Psoas muscle (tissue), 8 donors: ENCODE results near the gene LCN15. TPM values are rescaled to one million over a fixed set of nuclear protein-coding genes. Genes with fewer than 3 reads are reported as not detected.

Experiments
- ATAC-seq, 4 donors: fragments of 200-7000 bp; cut with Tn5 transposase; one replicate each; pipeline ENCODE4 v1.9.1; 2020; ENCODE audit warnings: moderate library complexity in 3 of 4, mild to moderate bottlenecking in 2 of 4
- DNase-seq, 2 donors: peaks; one replicate each; pipeline ENCODE4 v3.0.0-alpha.2; 2020
- H3K27ac ChIP-seq: fragments of 200-600 bp; one replicate; pipeline ENCODE4 v1.8.0; 2022
- H3K27me3 ChIP-seq, 3 donors: fragments of 200-600 bp in 1 of 3; one replicate each; pipeline versions ENCODE4 v1.6.1 to v1.8.0; 2013 to 2022; ENCODE audit warnings: low read length in 2 of 3, mild to moderate bottlenecking in 2 of 3, moderate library complexity in 1 of 3; ENCODE audit not compliant: insufficient read depth in 3 of 3
- H3K36me3 ChIP-seq, 2 donors: fragments of 200-600 bp in 1 of 2; one replicate each; pipeline versions ENCODE4 v1.6.1 to v1.8.0; 2013 to 2022; ENCODE audit warnings: low read depth in 1 of 2, mild to moderate bottlenecking in 1 of 2, moderate library complexity in 1 of 2; ENCODE audit not compliant: insufficient read depth in 1 of 2
- H3K4me1 ChIP-seq: fragments of 200-600 bp; one replicate; pipeline ENCODE4 v1.8.0; 2022
- H3K4me3 ChIP-seq: fragments of 200-600 bp; one replicate; pipeline ENCODE4 v1.8.0; 2022; ENCODE audit warnings: mild to moderate bottlenecking
- H3K9me3 ChIP-seq: fragments of 200-600 bp; one replicate; pipeline ENCODE4 v1.8.0; 2022
- WGBS, 3 donors: extraction: QIAGEN DNeasy Blood & Tissue Kit; methylation state at CpG; one replicate each; pipeline versions ENCODE4 v1.1.6 to v1.1.7; 2013; 5-methylcytosine and 5-hydroxymethylcytosine counted together
- intact Hi-C, 2 donors: fragments of 100-400 bp; cut with DNase I; formaldehyde crosslinking; loops; one replicate each; pipeline versions ENCODE4 v1.11.0 to v1.14.2; 2022
- polyA plus RNA-seq, 3 donors: library from polyadenylated mRNA; stranded (reverse); fragments of 200-250 nt; gene quantifications; one replicate each; pipeline ENCODE4 v1.2.3, GENCODE V29; 2013
- total RNA-seq, 4 donors: library from RNA; stranded (reverse); fragmentation: NEBNext Ultra II Directional in 2 of 4; extraction: Animal tissue kit (Norgen Biotek cat#: 25700) in 2 of 4; gene quantifications; one replicate each; pipeline versions ENCODE4 v1.2.1 to v1.2.4, GENCODE V29; 2021 to 2023
- TF ChIP-seq, protein P1 (sequence below): fragments of 200-600 bp; IDR thresholded peaks from one replicate; pipeline ENCODE4 v1.8.0; 2022; ENCODE audit warnings: antibody characterized with exemption
- donor health status: healthy with polysubstance abuse.
- donor health status: DM: no; HTN: no; CAD: no; lungs with moderate emphysema.
- donor health status: Bipolar disorder and iron deficiency.
- donor health status: healthy.
- donor health status: DM: yes; HTN: yes; CAD: no.
- donor health status: DM: no; HTN: no; CAD: no.
- donor health status: DM: no; HTN: no; CAD: no.
- donor health status: DM: yes; HTN: yes; CAD: no.

LCN15 gene
- total and polyA plus RNA-seq, 7 donors, result 0.14 to 1.4 (median 0.22) TPM; not detected in 4

DNA sequence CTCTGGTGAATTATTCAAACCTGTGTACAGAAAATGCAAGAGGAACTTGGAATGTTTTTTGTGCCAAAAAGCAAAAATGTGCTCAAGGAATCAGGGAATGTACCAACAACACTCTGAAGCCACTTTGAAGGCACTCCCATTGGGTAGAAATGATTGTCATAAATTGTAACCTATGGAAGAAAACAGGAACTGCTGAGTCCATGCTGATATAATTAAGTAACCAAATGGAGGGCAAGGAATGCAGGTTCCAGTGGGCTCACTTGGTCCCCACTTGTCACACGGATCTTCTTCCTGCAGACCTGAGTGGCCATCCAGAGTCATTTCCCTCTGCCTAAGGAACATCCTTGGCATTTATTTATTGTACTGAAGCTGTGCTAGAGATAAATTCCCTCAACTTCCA is 13.1 kb downstream of the LCN15 start:
- H3K4me3 ChIP-seq, result no peak overlapping the region
- intact Hi-C loops, result no loop called here
- DNase-seq (no peak), ATAC-seq (no peak)
- WGBS, 3 donors, result 79 to 88% (median 82%) methylated on average over 1 of the region's 1 CpG
- no peaks in the 10 kb centered on the region for H3K36me3 ChIP-seq
- TF ChIP-seq, protein P1, sequence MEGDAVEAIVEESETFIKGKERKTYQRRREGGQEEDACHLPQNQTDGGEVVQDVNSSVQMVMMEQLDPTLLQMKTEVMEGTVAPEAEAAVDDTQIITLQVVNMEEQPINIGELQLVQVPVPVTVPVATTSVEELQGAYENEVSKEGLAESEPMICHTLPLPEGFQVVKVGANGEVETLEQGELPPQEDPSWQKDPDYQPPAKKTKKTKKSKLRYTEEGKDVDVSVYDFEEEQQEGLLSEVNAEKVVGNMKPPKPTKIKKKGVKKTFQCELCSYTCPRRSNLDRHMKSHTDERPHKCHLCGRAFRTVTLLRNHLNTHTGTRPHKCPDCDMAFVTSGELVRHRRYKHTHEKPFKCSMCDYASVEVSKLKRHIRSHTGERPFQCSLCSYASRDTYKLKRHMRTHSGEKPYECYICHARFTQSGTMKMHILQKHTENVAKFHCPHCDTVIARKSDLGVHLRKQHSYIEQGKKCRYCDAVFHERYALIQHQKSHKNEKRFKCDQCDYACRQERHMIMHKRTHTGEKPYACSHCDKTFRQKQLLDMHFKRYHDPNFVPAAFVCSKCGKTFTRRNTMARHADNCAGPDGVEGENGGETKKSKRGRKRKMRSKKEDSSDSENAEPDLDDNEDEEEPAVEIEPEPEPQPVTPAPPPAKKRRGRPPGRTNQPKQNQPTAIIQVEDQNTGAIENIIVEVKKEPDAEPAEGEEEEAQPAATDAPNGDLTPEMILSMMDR, result no peak
- no peak overlapping the region for H3K27ac ChIP-seq
- H3K9me3 ChIP-seq, result no peaks in the 10 kb centered on the region
- no peaks in the 10 kb centered on the region for H3K4me1 ChIP-seq
- no peaks in the 10 kb centered on the region for H3K27me3 ChIP-seq

DNA sequence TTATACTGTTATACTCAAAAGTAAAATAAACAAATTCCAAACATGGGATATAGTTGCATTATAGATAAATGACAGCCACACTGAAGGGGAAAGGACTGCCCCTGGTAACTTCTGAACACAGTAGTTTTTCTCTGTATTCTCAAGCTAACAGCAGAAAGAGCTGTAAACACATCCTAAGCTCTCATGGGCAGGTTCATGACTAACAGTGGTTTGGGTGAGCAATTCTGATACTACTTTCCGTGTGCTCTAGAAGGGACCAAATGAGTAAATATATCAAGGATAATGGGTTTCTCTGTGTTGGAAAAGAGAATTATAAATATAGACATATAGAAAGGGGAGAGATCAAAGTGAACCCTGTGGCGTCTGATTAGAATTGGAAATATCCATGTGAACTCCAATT is 13.8 kb downstream of the LCN15 start:
- TF ChIP-seq, protein P1, result no peak
- WGBS, 3 donors, result 51 to 66% (median 56%) methylated on average over 2 of the region's 2 CpGs
- H3K4me3 ChIP-seq, result no peak overlapping the region
- no peaks in the 10 kb centered on the region for H3K36me3 ChIP-seq
- intact Hi-C loops, result no loop called here
- no peaks in the 10 kb centered on the region for H3K9me3 ChIP-seq
- no peaks in the 10 kb centered on the region for H3K27me3 ChIP-seq
- H3K4me1 ChIP-seq, result no peaks in the 10 kb centered on the region
- no peak for ATAC-seq
- no peak overlapping the region for H3K27ac ChIP-seq
- no peak for DNase-seq

DNA sequence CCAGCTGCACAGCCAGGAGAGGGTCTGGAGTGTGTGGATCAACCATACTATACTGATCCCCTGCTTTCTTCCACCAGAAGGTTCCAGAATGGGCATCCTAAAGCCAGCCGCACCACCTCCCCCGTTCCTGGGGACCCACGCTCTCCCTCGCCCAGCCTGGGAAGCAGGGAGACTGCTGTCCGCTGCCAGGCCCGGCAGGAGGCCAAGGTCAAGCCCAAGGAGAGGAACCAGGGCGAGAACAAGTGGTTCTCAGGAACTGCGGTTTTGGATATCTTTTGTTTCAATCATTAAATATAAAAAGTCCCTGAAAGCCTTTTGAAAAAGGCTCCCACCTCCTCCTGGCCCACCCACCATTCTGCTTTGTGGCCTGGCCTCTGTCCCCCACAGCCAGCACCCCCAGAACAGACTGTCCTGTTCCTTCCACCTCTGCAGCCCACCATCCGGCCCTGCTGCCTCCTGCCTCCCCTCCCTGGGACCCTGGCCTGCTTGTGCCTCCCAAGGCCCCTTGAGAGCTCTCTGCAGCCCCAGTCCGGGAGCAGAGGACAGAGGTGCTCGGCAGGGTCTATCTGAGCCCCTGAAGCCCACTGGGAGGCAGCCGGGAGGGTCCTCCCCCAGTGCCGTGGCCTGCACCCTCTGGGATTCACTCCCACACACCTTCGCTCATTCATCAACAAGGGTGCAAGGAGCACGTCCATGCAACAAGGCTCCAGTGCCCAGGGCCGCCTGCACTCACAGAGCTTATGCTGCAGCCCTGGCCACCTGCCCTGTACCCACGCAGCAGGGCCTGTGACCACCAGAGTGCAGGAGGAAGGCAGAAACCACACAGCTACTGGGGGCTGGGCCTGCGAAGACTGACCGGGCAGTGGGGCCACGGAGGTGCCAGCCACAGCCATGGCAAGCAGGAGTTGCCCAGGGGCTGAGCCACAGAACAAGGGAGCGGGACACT is 15.4 kb downstream of the LCN15 start:
- WGBS, 3 donors, result 72 to 77% (median 73%) methylated on average over 21 of the region's 21 CpGs
- no peak overlapping the region for H3K4me3 ChIP-seq
- ATAC-seq, result no peak

DNA sequence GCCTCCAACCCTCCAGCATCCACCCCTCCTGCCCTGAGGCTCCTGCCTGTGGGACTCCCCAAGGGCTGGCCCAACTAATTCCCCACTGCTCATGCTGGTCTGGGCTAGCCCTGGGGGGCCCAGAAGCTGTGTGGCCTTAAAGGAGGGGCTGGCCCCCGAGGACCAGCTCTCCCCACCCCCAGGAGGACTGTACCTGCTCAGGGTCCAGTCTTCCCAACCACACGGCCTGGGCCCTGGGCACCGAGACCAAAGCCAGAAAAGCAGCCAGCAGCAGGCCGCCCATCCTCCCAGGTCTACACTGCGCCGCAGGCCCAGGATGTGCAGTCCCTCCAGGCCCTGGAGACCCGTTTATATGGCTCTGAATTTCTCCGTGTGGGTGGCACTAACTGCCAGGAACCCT is 16.1 kb downstream of the LCN15 start, which contains the start of gene LCN6:
Gene LCN6, minus strand, starts transcription at position 325 of the 400 bp plus-strand sequence. Its CDS starts 42 bp downstream, at position 283.
- Histone ChIP-seq H3K36me3 (no peaks in the 10 kb centered on the region), H3K27ac (no peak within 1 kb of the TSS), H3K27me3 (peaks cover 0 to 13% (median 5%) of the 10 kb centered on the region in 3 donors), H3K4me1 (no peaks in the 10 kb centered on the region), H3K4me3 (no peak within 1 kb of the TSS), H3K9me3 (no peaks in the 10 kb centered on the region)
- no peak for ATAC-seq
- intact Hi-C loops, result no loop called here
- WGBS, 3 donors, result 70 to 74% (median 71%) methylated on average over 8 of the region's 8 CpGs
- TF ChIP-seq, protein P1, result no peak
- DNase-seq, result no peak

More for the DNA sequence above, 15.4 kb downstream of the LCN15 start:
- TF ChIP-seq, protein P1, result no peak
- no peak for DNase-seq
- no peaks in the 10 kb centered on the region for H3K9me3 ChIP-seq
- H3K4me1 ChIP-seq, result no peaks in the 10 kb centered on the region
- H3K36me3 ChIP-seq, result no peaks in the 10 kb centered on the region
- no peak overlapping the region for H3K27ac ChIP-seq
- H3K27me3 ChIP-seq, result peaks cover 0 to 6% (median 0%) of the 10 kb centered on the region in 3 donors
- intact Hi-C loops, result no loop called here
